Astrocyte of the cerebellum (primary cell): ENCODE data around the gene ADAMTS2.
A peak's percentile ranks its signal among the peaks of the same experiment; 100 is the strongest.

ENCODE experiments used
- DNase-seq: peaks from one replicate; pipeline ENCODE4 v3.0.0-alpha.2; 2011; ENCODE audit warnings: low read depth
- H3K4me3 ChIP-seq: 2 replicates; pipeline ENCODE4 v1.5.1; 2011; ENCODE audit warnings: mild to moderate bottlenecking, low read depth, low read length, moderate library complexity
- in situ Hi-C: cut with HindIII; loops from 2 replicates; pipeline ENCODE4 v1.10.0; 2017; ENCODE audit warnings: low sequenced_read_pairs
- TF ChIP-seq, protein P1 (sequence below): IDR thresholded peaks from 2 replicates; pipeline ENCODE4 v1.5.1; 2012; ENCODE audit warnings: low read length, low read depth, moderate library complexity, mild to moderate bottlenecking; ENCODE audit errors: missing control alignments

ADAMTS2 gene

DNA sequence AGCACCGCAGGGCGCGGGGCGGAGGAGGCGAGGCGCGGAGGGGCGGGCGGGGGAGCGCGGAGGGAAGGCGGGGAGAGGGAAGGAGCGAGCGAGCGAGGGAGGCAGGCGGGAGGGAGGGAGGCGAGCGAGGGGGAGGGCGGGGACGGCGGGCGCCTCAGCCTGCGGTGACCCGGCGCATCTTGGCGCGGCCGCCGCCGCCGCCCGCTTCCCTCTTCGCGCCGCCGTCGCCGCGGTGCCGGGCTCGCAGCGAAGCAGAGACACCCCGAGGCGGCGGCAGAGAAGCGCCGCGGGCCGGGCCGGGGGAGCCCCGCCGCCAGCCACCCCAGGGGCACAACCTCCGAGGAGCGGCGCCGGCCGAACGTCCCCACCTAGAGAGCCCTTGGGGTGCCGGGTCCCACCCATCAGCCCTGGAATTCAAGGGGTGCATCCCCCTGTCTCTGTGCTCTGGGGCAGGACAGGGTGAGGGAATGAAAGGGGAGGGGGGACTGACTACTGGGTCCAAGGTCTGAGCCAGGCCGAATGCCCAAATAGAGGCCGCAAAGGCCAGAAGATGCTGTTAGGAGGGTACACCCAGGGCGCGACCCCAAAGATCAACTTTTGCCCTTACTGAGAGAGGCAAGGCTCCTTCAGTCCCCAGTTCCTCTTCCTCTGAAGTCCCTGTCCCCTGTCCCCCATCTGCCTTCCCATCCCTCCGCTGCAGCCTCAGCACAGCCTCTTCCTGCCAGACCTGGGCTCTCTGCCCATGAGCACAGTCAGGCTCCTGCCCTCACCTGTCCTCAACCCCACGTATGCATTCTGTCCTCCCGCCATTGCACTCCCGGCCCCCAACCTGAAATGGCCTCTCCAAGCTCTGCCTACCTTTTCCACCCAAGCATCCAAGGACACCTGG is at the start of gene ADAMTS2:
TSS of gene ADAMTS2 (minus strand) at position 29 of the 889 bp plus-strand sequence. CDS start 133 bp downstream, outside the sequence.
- in situ Hi-C loops = no loop called here
- TF ChIP-seq, protein P1, sequence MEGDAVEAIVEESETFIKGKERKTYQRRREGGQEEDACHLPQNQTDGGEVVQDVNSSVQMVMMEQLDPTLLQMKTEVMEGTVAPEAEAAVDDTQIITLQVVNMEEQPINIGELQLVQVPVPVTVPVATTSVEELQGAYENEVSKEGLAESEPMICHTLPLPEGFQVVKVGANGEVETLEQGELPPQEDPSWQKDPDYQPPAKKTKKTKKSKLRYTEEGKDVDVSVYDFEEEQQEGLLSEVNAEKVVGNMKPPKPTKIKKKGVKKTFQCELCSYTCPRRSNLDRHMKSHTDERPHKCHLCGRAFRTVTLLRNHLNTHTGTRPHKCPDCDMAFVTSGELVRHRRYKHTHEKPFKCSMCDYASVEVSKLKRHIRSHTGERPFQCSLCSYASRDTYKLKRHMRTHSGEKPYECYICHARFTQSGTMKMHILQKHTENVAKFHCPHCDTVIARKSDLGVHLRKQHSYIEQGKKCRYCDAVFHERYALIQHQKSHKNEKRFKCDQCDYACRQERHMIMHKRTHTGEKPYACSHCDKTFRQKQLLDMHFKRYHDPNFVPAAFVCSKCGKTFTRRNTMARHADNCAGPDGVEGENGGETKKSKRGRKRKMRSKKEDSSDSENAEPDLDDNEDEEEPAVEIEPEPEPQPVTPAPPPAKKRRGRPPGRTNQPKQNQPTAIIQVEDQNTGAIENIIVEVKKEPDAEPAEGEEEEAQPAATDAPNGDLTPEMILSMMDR = no peak
- no peak for DNase-seq
- peak within 1 kb of the TSS; percentile 49 for H3K4me3 ChIP-seq

DNA sequence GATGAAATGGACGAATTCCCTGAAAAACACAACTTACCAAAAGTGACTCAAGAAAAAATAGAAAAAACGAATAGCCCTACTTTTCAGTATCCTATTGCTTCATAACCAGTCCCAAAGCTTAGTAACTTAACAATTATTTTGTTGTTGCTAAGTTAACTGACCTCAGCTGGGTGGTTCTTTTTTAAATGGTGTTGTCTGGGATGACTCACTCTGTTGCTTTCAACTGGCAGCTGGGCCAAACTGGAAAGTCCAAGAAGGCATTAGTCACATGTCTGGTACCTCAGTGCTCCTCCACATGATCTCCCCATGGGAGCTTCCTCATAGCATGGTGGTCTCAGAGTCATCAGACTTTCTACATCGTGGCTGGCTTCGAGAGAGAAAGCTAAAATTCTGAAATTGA is 47.8 kb upstream of the ADAMTS2 start:
- H3K4me3 ChIP-seq = no peak overlapping the region
- TF ChIP-seq, protein P1 = no peak
- in situ Hi-C loops = no loop called here
- DNase-seq = no peak

DNA sequence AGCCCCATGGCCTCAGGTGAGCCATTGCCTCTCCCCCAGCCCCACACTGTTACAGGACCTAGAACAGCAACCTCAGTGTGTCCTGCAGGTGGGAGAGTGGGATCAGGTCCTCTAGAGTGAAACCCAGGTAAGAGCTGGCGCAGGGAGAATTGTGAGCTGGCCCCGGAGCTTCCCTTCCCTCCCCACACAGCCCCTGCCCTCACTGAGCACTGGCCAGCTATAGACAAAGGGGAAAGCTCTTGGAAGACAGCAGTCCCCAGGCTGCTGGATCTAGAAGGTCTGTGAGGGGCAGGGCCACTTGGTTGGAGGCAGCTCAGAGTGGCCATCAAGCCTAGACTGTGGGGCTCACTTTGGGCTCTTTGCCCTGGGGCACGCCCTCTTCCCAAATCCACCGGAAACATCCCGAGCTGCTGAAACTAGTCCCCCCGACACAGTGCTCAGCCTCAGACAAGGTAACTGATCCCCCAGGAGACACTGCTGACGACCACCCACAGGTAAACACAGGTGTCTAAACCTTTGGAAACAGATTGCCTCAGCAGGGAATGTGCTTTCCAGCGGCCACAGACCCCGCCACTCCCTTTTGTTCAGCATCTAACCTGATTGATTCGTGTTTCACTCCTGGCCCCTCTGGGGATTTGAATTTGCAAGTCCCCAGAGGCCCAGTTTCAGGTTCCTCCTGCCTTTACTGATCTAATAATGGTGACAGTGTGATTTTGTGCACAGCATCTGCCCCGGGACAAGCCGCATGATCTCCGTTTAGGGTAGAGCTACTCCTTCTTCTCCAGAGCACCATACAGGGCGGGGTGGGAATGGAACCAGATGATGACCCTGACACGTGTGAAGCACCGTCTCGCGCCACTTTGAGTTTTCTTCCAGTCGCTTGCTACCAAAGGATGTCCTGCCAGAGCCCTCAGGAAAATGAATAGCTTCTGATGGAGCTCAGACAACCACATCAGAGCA is 42.2 kb upstream of the ADAMTS2 start:
- TF ChIP-seq, protein P1 = no peak
- H3K4me3 ChIP-seq = no peak overlapping the region
- in situ Hi-C loops = no loop called here
- no peak for DNase-seq

DNA sequence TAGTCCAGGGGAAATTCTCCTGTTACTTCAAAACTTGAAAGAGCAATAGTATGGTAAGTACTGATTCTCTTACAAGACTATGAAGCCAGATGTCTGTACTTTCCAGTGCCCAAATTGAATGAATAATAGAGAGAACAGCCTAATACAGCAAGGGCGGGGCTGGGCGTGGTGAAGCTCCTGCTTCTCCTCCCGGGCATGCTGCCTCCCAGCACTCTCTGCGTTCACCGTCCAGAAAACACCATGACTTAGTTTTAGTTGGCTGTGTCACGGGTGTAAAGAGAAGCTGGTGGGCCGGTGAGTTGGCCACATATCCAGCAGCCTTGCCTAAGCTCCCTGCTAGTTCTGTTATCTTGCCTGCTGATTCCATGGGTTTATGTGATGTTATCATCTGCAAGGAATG is 40.7 kb upstream of the ADAMTS2 start:
- TF ChIP-seq, protein P1 = no peak
- DNase-seq = no peak
- no peak overlapping the region for H3K4me3 ChIP-seq
- in situ Hi-C loops = no loop called here

DNA sequence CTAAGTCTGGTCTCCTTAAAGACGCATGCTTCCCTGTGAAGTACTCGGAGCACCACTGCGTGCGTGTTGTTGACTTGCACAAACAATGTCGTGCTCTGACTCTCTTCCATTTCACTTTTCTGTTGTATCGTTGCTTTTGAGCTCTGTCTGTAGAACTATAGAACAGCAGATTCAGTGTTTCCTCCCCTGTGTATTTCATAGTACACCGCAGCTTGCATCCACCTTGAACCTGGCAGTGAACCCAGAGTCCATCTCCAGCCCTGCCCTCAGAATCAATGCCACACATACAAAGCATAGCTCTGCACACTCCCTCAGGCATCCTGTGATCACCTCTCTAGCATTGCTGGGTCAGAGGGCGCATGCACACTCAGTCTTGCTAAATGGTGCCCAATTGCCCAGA is 37.2 kb upstream of the ADAMTS2 start:
- DNase-seq = no peak
- H3K4me3 ChIP-seq = no peak overlapping the region
- in situ Hi-C loops = no loop called here
- TF ChIP-seq, protein P1 = no peak

DNA sequence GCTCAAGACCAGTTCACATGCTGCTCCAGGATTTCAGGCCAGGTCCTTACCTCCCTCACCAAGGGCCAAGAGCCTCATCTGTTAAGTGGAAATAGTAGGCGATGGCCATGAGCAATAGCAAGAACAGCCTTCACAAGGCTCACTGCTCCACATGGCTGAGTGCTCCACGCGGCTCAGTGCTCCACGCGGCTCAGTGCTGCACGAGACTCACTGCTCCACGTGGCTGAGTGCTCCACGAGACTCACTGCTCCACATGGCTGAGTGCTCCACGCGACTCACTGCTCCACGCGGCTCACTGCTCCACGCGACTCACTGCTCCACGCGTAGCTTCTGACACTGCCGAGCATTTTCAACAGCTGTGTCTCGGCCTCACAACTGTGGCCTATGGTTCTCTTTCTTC is 36.4 kb upstream of the ADAMTS2 start:
- in situ Hi-C loops = no loop called here

More for the DNA sequence above, 36.4 kb upstream of the ADAMTS2 start:
- H3K4me3 ChIP-seq = no peak overlapping the region
- TF ChIP-seq, protein P1 = no peak
- DNase-seq = no peak
